ENCODE measurements around the gene KCTD20.

Gene KCTD20

DNA sequence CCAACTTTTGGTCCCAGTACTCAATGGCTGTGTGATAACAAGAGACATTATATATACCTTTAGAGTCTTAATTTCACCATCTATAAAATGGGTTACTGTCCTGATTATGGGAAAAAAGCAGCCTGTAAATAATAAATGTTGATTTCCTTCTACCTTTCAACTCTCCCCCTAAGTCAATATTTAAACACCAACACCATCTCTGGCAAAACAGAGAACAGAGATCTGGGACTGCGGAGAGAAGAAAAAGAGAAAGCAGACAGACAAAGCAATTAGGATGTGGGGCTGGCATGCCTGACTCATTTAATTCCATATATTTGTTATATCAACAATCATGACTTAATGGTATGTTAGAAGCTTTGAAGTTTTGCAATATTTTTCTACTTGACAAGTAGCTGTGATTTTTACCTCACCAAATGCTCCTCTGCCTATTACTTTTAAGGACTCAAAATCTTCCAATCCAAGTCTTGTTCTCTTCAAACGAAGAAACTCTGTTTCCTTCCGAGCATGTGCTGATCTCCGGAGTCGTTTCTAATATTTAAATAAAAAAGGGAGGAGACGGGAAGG, 81.2 kb downstream of the KCTD20 start:
- H2AFZ ChIP-seq (ENCODE audit: low read length): no peak overlapping the region
- H3K9ac ChIP-seq (ENCODE audit: low read length): no peak overlapping the region
- H3K4me3 ChIP-seq (ENCODE audit: low read length): no peak overlapping the region
- no peaks in the 10 kb centered on the region for H4K20me1 ChIP-seq (ENCODE audit: insufficient read depth, low read length)
- H3K27ac ChIP-seq (ENCODE audit: low read length): no peak overlapping the region
- no peak for TF ChIP-seq EZH2 (optimal IDR thresholded peaks at IDR 0.05; ENCODE audit: low read depth, low read length)
- TF ChIP-seq, protein P1, sequence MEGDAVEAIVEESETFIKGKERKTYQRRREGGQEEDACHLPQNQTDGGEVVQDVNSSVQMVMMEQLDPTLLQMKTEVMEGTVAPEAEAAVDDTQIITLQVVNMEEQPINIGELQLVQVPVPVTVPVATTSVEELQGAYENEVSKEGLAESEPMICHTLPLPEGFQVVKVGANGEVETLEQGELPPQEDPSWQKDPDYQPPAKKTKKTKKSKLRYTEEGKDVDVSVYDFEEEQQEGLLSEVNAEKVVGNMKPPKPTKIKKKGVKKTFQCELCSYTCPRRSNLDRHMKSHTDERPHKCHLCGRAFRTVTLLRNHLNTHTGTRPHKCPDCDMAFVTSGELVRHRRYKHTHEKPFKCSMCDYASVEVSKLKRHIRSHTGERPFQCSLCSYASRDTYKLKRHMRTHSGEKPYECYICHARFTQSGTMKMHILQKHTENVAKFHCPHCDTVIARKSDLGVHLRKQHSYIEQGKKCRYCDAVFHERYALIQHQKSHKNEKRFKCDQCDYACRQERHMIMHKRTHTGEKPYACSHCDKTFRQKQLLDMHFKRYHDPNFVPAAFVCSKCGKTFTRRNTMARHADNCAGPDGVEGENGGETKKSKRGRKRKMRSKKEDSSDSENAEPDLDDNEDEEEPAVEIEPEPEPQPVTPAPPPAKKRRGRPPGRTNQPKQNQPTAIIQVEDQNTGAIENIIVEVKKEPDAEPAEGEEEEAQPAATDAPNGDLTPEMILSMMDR (IDR thresholded peaks at IDR 0.05; ENCODE audit: low read length): no peak
- no peak for TF ChIP-seq EZH2phosphoT487 (IDR thresholded peaks at IDR 0.05; ENCODE audit: low read length)
- H3K79me2 ChIP-seq (ENCODE audit: low read length): 0 out of 2 replicates have a peak, but pooled peaks cover 2% of the 10 kb centered on the region
- peaks cover 5% of the 10 kb centered on the region; the same call in 1 of the 2 replicates for H3K36me3 ChIP-seq (replicated peaks; ENCODE audit: insufficient read depth, low read length)
- no peaks in the 10 kb centered on the region for H3K9me3 ChIP-seq (replicated peaks; ENCODE audit: insufficient read depth, low read length)
- no peaks in the 10 kb centered on the region for H3K27me3 ChIP-seq (replicated peaks; ENCODE audit: insufficient read depth, low read length)
- H3F3A ChIP-seq (ENCODE audit: insufficient read depth, low read length): peaks cover 5% of the 10 kb centered on the region; the same call in 1 of the 2 replicates
- no peak overlapping the region for H3K4me2 ChIP-seq (ENCODE audit: low read depth, low read length)
- no peak for DNase-seq
- H3K4me1 ChIP-seq (ENCODE audit: low read length): peaks cover 17% of the 10 kb centered on the region
- no peaks in the 10 kb centered on the region for H3K9me2 ChIP-seq (replicated peaks; ENCODE audit: insufficient read depth, low read length)

DNA sequence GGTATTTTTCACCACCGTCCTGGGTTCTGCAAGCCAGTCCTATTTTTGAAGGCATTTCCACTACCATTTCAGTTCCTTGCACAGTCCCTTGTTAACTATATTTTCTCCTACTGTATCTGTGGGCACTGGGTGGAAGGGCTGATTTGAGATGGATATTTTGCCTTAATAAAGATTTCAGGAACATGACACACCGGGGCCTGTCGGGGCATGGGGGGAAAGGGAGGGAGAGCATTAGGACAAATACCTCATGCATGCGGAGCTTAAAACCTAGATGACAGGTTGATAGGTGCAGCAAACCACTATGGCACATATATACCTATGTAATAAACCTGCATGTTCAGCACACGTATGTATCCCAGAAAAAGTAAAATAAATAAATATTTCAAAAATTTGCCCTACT, 82.1 kb downstream of the KCTD20 start:
- DNase-seq: no peak
- Histone ChIP-seq H3K79me2 (ENCODE audit: low read length) (0 out of 2 replicates have a peak, but pooled peaks cover 3% of the 10 kb centered on the region), H3K27me3 (replicated peaks; ENCODE audit: insufficient read depth, low read length) (no peaks in the 10 kb centered on the region), H3K27ac (ENCODE audit: low read length) (no peak overlapping the region), H3F3A (ENCODE audit: insufficient read depth, low read length) (peaks cover 1% of the 10 kb centered on the region; the same call in 1 of the 2 replicates), H4K20me1 (ENCODE audit: insufficient read depth, low read length) (no peaks in the 10 kb centered on the region), H3K9me2 (replicated peaks; ENCODE audit: insufficient read depth, low read length) (no peaks in the 10 kb centered on the region), H3K4me1 (ENCODE audit: low read length) (peaks cover 8% of the 10 kb centered on the region), H3K4me2 (ENCODE audit: low read depth, low read length) (no peak overlapping the region), H3K9me3 (replicated peaks; ENCODE audit: insufficient read depth, low read length) (no peaks in the 10 kb centered on the region), H2AFZ (ENCODE audit: low read length) (no peak overlapping the region), H3K4me3 (ENCODE audit: low read length) (no peak overlapping the region), H3K36me3 (replicated peaks; ENCODE audit: insufficient read depth, low read length) (peaks cover 5% of the 10 kb centered on the region; the same call in 1 of the 2 replicates), H3K9ac (ENCODE audit: low read length) (no peak overlapping the region)
- TF ChIP-seq EZH2 (optimal IDR thresholded peaks at IDR 0.05; ENCODE audit: low read depth, low read length) (no peak), EZH2phosphoT487 (IDR thresholded peaks at IDR 0.05; ENCODE audit: low read length) (no peak)
- TF ChIP-seq, protein P1 (IDR thresholded peaks at IDR 0.05; ENCODE audit: low read length): no peak

DNA sequence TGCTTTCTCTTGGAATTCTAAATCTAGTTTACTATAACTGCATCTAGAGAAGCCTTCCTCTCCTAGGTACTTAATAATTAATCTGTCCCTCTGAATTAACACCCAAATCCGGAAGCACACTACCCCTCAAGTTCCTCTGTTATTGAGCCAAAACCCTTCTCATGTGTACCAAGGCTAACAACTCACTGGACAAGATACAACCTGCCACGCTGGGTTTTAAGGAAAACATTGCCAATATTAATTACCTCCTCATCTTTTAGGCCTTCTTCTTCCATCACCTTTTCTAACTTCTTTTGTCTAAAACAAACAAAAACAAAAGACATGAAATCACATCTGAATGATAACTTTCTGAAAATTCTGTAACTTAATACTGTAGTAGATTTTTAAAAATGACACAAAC, 82.5 kb downstream of the KCTD20 start:
- Histone ChIP-seq H3K27me3 (replicated peaks; ENCODE audit: insufficient read depth, low read length) (no peaks in the 10 kb centered on the region), H3K79me2 (ENCODE audit: low read length) (0 out of 2 replicates have a peak, but pooled peaks cover 3% of the 10 kb centered on the region), H4K20me1 (ENCODE audit: insufficient read depth, low read length) (no peaks in the 10 kb centered on the region), H2AFZ (ENCODE audit: low read length) (no peak overlapping the region), H3K9me3 (replicated peaks; ENCODE audit: insufficient read depth, low read length) (no peaks in the 10 kb centered on the region), H3K4me2 (ENCODE audit: low read depth, low read length) (no peak overlapping the region), H3K4me3 (ENCODE audit: low read length) (no peak overlapping the region), H3K27ac (ENCODE audit: low read length) (no peak overlapping the region), H3F3A (ENCODE audit: insufficient read depth, low read length) (no peaks in the 10 kb centered on the region), H3K9me2 (replicated peaks; ENCODE audit: insufficient read depth, low read length) (no peaks in the 10 kb centered on the region), H3K9ac (ENCODE audit: low read length) (no peak overlapping the region), H3K36me3 (replicated peaks; ENCODE audit: insufficient read depth, low read length) (peaks cover 5% of the 10 kb centered on the region; the same call in 1 of the 2 replicates), H3K4me1 (ENCODE audit: low read length) (0 out of 2 replicates have a peak, but pooled peaks cover 4% of the 10 kb centered on the region)
- TF ChIP-seq EZH2 (optimal IDR thresholded peaks at IDR 0.05; ENCODE audit: low read depth, low read length) (no peak), EZH2phosphoT487 (IDR thresholded peaks at IDR 0.05; ENCODE audit: low read length) (no peak)
- TF ChIP-seq, protein P1 (IDR thresholded peaks at IDR 0.05; ENCODE audit: low read length): no peak
- no peak for DNase-seq

Measured in MM.1S (cell line).